Liver (tissue), 9 donors: ENCODE measurements around the gene RNF39. TPM values are rescaled to one million over a fixed set of nuclear protein-coding genes. Genes with fewer than 3 reads are reported as not detected.

ENCODE experiments used
- DNase-seq: peaks from one replicate; pipeline ENCODE4 v3.0.0-alpha.2; 2017; ENCODE audit warnings: low spot score
- H3K27ac ChIP-seq, 2 donors: one replicate each; pipeline ENCODE4 v1.7.0; 2013; ENCODE audit warnings: inconsistent platforms in 2 of 2, low read length in 2 of 2, control low read depth in 1 of 2, low read depth in 1 of 2, mild to moderate bottlenecking in 1 of 2
- H3K27me3 ChIP-seq, 4 donors: one replicate each; pipeline versions ENCODE4 v1.6.1 to v1.7.0; 2013; ENCODE audit warnings: low read length in 3 of 4, inconsistent platforms in 1 of 4, mild to moderate bottlenecking in 1 of 4, moderate library complexity in 1 of 4; ENCODE audit not compliant: control insufficient read depth in 4 of 4, insufficient read depth in 4 of 4
- H3K36me3 ChIP-seq, 4 donors: one replicate each; pipeline versions ENCODE4 v1.6.1 to v1.7.0; 2013; ENCODE audit warnings: low read length in 3 of 4, mild to moderate bottlenecking in 3 of 4, low read depth in 1 of 4, moderate library complexity in 1 of 4; ENCODE audit not compliant: control insufficient read depth in 4 of 4, insufficient read depth in 3 of 4
- H3K4me1 ChIP-seq, 4 donors: one replicate each; pipeline versions ENCODE4 v1.6.1 to v1.7.0; 2013; ENCODE audit warnings: low read length in 3 of 4, mild to moderate bottlenecking in 3 of 4, moderate library complexity in 1 of 4; ENCODE audit not compliant: control insufficient read depth in 4 of 4, insufficient read depth in 4 of 4
- H3K4me3 ChIP-seq, 3 donors: one replicate each; pipeline versions ENCODE4 v1.6.1 to v1.7.0; 2013; ENCODE audit warnings: low read length in 3 of 3, control low read depth in 1 of 3, low read depth in 1 of 3, mild to moderate bottlenecking in 1 of 3
- H3K9ac ChIP-seq, 2 donors: one replicate each; pipeline ENCODE4 v1.7.0; 2013; ENCODE audit warnings: low read length in 2 of 2, mild to moderate bottlenecking in 2 of 2, moderate library complexity in 2 of 2, control low read depth in 1 of 2, low read depth in 1 of 2
- H3K9me3 ChIP-seq, 4 donors: one replicate each; pipeline versions ENCODE4 v1.6.1 to v1.7.0; 2013; ENCODE audit warnings: low read length in 3 of 4; ENCODE audit not compliant: control insufficient read depth in 4 of 4
- EGR1 ChIP-seq, 2 donors: IDR thresholded peaks; 2 replicates each; pipeline ENCODE4 v1.6.1; 2016 to 2018; ENCODE audit warnings: antibody characterized with exemption in 2 of 2, low read depth in 2 of 2
- FOXA1 ChIP-seq: IDR thresholded peaks from 2 replicates; pipeline ENCODE4 v1.6.1; 2016; ENCODE audit warnings: antibody characterized with exemption
- FOXA2 ChIP-seq: IDR thresholded peaks from 2 replicates; pipeline ENCODE4 v1.6.1; 2016; ENCODE audit warnings: antibody characterized with exemption
- HNF4A ChIP-seq, 2 donors: conservative IDR thresholded peaks; 2 replicates each; pipeline ENCODE4 v1.6.1; 2016; ENCODE audit warnings: antibody characterized with exemption in 2 of 2, mild to moderate bottlenecking in 2 of 2
- HNF4G ChIP-seq: IDR thresholded peaks from 2 replicates; pipeline ENCODE4 v1.6.1; 2016; ENCODE audit warnings: antibody characterized with exemption
- RAD21 ChIP-seq, 2 donors: IDR thresholded peaks; 2 replicates each; pipeline ENCODE4 v1.6.1; 2016; ENCODE audit warnings: antibody characterized with exemption in 2 of 2, mild to moderate bottlenecking in 2 of 2
- REST ChIP-seq: IDR thresholded peaks from 2 replicates; pipeline ENCODE4 v1.6.1; 2016; ENCODE audit warnings: antibody characterized with exemption, mild to moderate bottlenecking
- RXRA ChIP-seq, 2 donors: IDR thresholded peaks; 2 replicates each; pipeline ENCODE4 v1.6.1; 2017 to 2018; ENCODE audit warnings: antibody characterized with exemption in 2 of 2, mild to moderate bottlenecking in 1 of 2
- SP1 ChIP-seq: IDR thresholded peaks from 2 replicates; pipeline ENCODE4 v1.6.1; 2018; ENCODE audit warnings: antibody characterized with exemption, mild to moderate bottlenecking
- TAF1 ChIP-seq: conservative IDR thresholded peaks from 2 replicates; pipeline ENCODE4 v1.6.1; 2016; ENCODE audit warnings: antibody characterized with exemption, mild to moderate bottlenecking
- ZBTB33 ChIP-seq: IDR thresholded peaks from 2 replicates; pipeline ENCODE4 v1.6.1; 2016; ENCODE audit warnings: antibody characterized with exemption
- WGBS: extraction: QIAGEN DNeasy Blood & Tissue Kit; methylation state at CpG from one replicate; pipeline ENCODE4 v1.1.7; 2013; 5-methylcytosine and 5-hydroxymethylcytosine counted together
- polyA plus RNA-seq, 2 donors: library from polyadenylated mRNA; stranded (reverse) in 1 of 2; unstranded in 1 of 2; fragments of 200-250 nt in 1 of 2; fragments of >200 nt in 1 of 2; fragmentation: Nextera tagmentation in 1 of 2; extraction: Ambion mirVana in 1 of 2; gene quantifications; one replicate each; pipeline versions ENCODE4 v1.2.1 to v1.2.3, GENCODE V29; 2013 to 2015
- total RNA-seq, 2 donors: library from RNA; depleted of rRNA; stranded (reverse); fragments of >200 nt; gene quantifications; one replicate each; pipeline ENCODE4 v1.2.3, GENCODE V29; 2014
- donor health status: healthy.
- donor health status: healthy.
- donor health status: healthy.
- donor health status: healthy.
- donor health status: healthy.

The RNF39 gene
- total and polyA plus RNA-seq, 4 donors: 0.03 to 0.13 TPM; not detected in 2

- TF ChIP-seq TAF1 (peak; percentile 19), RAD21 (IDR thresholded peaks at IDR 0.05) (no peak), FOXA2 (no peak), SP1 (peak; percentile 54), HNF4A (conservative IDR thresholded peaks at IDR 0.05) (peak; percentile 55 to 84), HNF4G (peak; percentile 42), RXRA (IDR thresholded peaks at IDR 0.05) (peak; percentile 31 to 64)
- H3K27ac ChIP-seq: no peak within 1 kb of the TSS
- H3K27me3 ChIP-seq: peaks cover 0 to 10% (median 2%) of the 10 kb centered on the region in 4 donors
- H3K9ac ChIP-seq: no peak within 1 kb of the TSS
- 61% methylated on average over 3 of the region's 3 CpGs for WGBS
- no peak for DNase-seq
- no peak within 1 kb of the TSS for H3K4me3 ChIP-seq
- H3K36me3 ChIP-seq: no peaks in the 10 kb centered on the region
- no peaks in the 10 kb centered on the region for H3K9me3 ChIP-seq
- peaks cover 0 to 9% (median 1%) of the 10 kb centered on the region in 4 donors for H3K4me1 ChIP-seq
Observed at GRCh38 chr6:30113003-30113759, 37.6 kb upstream of the RNF39 start, which contains the start of gene TRIM31. TRIM31 (minus strand) TSS chr6:30113090; CDS start chr6:30112805, 285 bp downstream.

- no peaks in the 10 kb centered on the region for H3K36me3 ChIP-seq
- 68% methylated on average over 10 of the region's 10 CpGs for WGBS
- peaks cover 0 to 9% (median 1%) of the 10 kb centered on the region in 4 donors for H3K4me1 ChIP-seq
- no peaks in the 10 kb centered on the region for H3K9me3 ChIP-seq
- no peak overlapping the region for H3K27ac ChIP-seq
- peaks cover 0 to 10% (median 2%) of the 10 kb centered on the region in 4 donors for H3K27me3 ChIP-seq
- H3K4me3 ChIP-seq: no peak overlapping the region
- DNase-seq: no peak
- no peak overlapping the region for H3K9ac ChIP-seq
- TF ChIP-seq REST (no peak), FOXA2 (no peak), ZBTB33 (no peak), FOXA1 (no peak), SP1 (no peak), EGR1 (IDR thresholded peaks at IDR 0.05; ENCODE audit: low read depth in 2 of 2) (no peak)
Observed at GRCh38 chr6:30112402-30112994, 36.9 kb upstream of the RNF39 start.
